GM12864 (cell line): ENCODE results near the gene C2CD4C.

Experiments
- DNase-seq: peaks from one replicate; pipeline ENCODE4 v3.0.0-alpha.2; 2011; ENCODE audit warnings: low read depth
- H3K4me3 ChIP-seq: 2 replicates; pipeline ENCODE4 v1.5.1; 2011; ENCODE audit warnings: mild to moderate bottlenecking, low read depth, low read length, control low read depth
- TF ChIP-seq, protein P1 (sequence below): IDR thresholded peaks from 2 replicates; pipeline ENCODE4 v1.5.1; 2011; ENCODE audit warnings: low read depth, mild to moderate bottlenecking, moderate library complexity, low read length, control low read depth, inconsistent platforms; ENCODE audit errors: missing control alignments

The C2CD4C gene

DNA sequence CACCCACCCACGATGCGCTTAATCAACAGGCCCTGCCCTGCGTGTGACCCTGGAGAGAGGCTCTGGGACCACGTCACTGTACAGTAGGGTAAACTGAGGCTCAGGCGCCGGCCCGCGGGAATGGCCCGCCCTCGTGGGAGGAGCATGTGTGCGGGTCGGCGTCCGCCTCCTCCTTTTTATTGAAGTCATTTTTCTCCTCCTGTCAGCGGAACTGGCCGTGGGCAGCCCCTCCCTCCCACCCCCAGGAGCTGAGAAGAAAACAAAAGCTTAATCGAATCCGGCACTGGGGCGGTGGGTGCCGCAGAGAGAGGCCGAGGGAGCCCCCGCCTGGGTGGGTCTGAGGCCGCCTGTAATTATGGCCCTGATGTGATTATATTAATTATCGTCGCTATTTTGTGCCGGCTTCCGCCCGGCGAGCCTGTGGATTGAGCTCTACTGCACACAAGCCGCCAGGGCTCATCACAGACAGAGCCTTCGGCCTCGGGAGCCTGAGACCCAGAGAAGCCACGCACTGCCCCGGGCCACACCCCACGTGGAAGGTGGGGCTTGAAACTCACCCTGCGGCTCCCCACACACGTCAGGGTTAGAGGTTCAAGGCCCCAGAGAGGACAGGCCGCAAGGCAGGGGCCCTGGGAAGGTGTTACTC, 7.0 kb downstream of the C2CD4C start:
- no peak for DNase-seq
- H3K4me3 ChIP-seq = no peak overlapping the region
- TF ChIP-seq, protein P1, sequence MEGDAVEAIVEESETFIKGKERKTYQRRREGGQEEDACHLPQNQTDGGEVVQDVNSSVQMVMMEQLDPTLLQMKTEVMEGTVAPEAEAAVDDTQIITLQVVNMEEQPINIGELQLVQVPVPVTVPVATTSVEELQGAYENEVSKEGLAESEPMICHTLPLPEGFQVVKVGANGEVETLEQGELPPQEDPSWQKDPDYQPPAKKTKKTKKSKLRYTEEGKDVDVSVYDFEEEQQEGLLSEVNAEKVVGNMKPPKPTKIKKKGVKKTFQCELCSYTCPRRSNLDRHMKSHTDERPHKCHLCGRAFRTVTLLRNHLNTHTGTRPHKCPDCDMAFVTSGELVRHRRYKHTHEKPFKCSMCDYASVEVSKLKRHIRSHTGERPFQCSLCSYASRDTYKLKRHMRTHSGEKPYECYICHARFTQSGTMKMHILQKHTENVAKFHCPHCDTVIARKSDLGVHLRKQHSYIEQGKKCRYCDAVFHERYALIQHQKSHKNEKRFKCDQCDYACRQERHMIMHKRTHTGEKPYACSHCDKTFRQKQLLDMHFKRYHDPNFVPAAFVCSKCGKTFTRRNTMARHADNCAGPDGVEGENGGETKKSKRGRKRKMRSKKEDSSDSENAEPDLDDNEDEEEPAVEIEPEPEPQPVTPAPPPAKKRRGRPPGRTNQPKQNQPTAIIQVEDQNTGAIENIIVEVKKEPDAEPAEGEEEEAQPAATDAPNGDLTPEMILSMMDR = no peak

DNA sequence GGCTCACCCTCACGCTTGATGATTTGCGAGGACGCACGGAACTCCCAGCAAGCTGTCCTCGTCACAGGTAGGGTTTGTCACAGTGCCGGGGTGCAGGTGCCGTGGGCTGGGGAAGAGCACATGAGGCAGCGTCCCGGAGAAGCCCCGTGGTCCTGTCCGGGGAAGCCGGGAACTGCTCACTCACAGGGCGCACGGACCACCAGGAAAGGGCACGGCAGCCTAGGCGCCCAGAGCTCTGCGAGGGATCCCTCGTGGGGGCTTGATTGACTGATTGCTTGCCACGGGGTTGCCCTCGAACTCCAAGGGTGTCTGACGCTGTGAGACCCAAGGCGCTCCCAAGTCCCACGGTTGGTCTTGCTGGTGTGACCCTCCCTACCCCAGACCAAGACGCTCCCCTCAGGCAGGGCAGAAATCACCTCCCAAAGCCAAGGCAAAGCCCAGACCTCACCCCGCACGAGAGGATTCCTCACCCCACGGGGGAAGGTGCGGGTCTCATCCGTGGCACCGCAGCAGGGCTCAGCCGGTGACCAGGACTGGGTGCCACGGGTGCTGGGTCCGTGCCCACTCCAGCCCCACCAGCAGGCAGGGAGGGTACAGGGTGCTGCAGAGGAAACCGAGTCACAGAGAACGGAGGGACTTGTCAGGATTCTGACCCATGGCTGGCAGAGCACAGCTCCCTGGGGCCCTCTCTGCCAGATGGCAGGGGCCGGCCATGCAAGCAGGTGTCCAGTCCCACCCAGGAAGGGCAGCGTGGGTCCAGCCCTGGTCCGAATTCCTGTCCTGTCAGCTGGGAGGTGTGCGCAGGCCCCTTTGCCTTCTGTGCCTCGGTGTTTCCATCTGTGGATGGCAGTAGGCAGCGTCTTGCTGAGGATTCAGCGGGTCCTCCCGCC, 7.7 kb downstream of the C2CD4C start:
- TF ChIP-seq, protein P1 = no peak
- DNase-seq = no peak
- H3K4me3 ChIP-seq = no peak overlapping the region

DNA sequence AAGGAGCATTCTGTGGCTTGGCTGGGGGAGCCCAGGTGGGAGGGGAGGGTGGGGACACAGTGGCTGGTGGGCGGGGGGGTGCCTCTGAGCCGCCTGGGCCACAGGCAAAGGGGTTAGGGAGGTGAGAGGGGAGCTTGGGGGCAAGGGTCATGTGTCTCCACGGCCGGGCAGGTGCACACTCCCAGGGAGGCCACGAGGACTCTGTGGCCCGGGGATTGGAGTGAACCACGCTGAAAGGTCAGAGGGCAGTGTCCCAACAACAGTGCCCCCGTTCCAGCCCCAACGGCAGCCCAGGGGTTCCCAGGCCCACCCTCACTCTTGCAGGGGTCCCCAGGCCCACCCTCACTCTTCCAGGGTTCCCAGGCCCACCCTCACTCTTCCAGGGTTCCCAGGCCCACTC, 9.6 kb downstream of the C2CD4C start:
- DNase-seq = no peak
- no peak overlapping the region for H3K4me3 ChIP-seq
- TF ChIP-seq, protein P1 = no peak

DNA sequence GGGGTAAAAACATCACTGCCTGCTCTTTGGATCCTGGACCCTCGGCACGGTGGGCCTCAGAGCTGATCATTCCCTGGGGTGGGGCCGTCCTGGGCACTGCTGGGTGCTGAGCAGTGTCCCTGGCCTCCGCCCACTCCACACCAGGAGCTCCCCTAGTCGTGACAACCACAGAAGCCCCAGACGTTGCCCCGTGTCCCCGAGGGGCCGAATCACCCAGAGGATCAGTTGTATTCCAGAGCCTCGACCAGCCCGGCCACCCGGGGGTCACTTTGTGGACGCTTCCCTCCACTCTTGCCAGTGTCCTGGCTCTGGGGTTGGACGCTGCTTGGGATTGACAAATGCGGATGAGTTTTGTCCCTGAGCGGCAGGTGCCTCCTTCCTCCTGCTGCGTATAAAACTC, 10.2 kb downstream of the C2CD4C start:
- no peak overlapping the region for H3K4me3 ChIP-seq
- TF ChIP-seq, protein P1 = no peak
- DNase-seq = no peak

DNA sequence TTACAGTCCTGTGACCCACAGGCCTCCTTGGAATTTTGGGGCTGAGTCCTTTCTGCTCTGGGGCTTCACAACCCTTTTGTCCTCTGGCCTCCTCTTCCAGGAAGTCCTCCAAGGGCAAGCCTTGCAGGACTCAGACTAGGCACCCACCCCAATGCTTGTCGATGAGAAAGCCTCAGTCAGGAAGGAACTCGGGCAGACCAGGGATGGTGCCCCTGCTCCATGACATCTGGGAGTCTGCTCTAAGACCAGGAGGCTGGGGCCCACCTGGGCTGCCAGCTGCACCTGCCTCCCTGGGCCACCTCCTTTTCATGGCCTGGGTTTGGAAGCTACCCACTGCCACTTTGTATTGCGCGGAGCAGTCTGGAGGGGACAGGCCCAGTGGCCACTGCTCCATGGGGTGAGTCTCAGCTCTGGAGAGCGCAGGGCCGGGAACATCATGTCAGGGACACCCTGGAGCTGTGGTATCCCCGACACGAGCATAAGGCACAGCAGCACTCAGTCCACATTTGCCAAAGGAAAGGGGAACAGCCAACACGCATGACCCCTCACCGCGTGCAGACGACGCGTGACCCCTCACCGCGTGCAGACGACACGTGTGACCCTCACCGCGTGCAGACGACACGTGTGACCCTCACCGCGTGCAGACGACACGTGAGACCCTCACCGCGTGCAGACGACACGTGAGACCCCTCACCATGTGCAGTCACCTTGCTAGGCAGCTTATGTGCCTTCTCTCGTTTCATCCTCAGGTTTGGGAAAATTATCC, 10.8 kb downstream of the C2CD4C start:
- TF ChIP-seq, protein P1 = no peak
- no peak overlapping the region for H3K4me3 ChIP-seq
- no peak for DNase-seq

DNA sequence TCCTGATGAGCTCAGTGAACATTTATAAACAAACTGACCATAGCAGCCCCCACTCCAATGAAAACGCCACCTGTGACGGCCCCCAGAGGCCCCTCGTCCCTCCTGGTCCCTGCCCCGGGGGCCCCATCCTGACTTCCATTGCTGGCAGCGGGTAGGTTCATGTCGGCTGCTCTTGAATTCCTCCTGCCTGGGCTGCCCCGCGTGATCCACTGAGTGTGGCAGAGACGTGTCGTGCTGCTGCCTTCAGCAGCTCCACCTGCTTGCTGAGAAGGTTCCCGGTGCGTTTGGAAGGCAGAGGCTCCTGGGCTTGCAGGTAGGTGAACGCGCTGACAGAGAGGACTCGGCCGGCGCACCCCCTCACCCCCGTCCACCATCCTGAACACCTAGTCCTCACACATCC, 11.6 kb downstream of the C2CD4C start:
- H3K4me3 ChIP-seq = no peak overlapping the region
- TF ChIP-seq, protein P1 = no peak
- DNase-seq = no peak
